ENCODE measurements around the gene ZSCAN31. TPM values are rescaled to one million over a fixed set of nuclear protein-coding genes. Genes with fewer than 3 reads are reported as not detected.
"Not testable (repeated sequence)": the region's sequence is repeated elsewhere in the genome, so short reads cannot be mapped to it uniquely, and the experiment has no call there.

Gene ZSCAN31
- total and polyA plus RNA-seq, 9 donors: 12.1 to 40.1 (median 21.4) TPM

- WGBS, 3 donors: 91 to 96% (median 93%) methylated on average over 1 of the region's 1 CpG
- no peak for DNase-seq
- H3K36me3 ChIP-seq: no peaks in the 10 kb centered on the region
- intact Hi-C loops (cut with DNase I): no loop called here
- H3K9me3 ChIP-seq: no peaks in the 10 kb centered on the region
- no peaks in the 10 kb centered on the region for H3K4me1 ChIP-seq (ENCODE audit: insufficient read depth)
- TF ChIP-seq EP300 (IDR thresholded peaks at IDR 0.05): no peak
- no peak for TF ChIP-seq POLR2A (IDR thresholded peaks at IDR 0.05)
- TF ChIP-seq, protein P1, sequence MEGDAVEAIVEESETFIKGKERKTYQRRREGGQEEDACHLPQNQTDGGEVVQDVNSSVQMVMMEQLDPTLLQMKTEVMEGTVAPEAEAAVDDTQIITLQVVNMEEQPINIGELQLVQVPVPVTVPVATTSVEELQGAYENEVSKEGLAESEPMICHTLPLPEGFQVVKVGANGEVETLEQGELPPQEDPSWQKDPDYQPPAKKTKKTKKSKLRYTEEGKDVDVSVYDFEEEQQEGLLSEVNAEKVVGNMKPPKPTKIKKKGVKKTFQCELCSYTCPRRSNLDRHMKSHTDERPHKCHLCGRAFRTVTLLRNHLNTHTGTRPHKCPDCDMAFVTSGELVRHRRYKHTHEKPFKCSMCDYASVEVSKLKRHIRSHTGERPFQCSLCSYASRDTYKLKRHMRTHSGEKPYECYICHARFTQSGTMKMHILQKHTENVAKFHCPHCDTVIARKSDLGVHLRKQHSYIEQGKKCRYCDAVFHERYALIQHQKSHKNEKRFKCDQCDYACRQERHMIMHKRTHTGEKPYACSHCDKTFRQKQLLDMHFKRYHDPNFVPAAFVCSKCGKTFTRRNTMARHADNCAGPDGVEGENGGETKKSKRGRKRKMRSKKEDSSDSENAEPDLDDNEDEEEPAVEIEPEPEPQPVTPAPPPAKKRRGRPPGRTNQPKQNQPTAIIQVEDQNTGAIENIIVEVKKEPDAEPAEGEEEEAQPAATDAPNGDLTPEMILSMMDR (IDR thresholded peaks at IDR 0.05): no peak
- no peak overlapping the region for H3K4me3 ChIP-seq
- H3K27ac ChIP-seq: no peak overlapping the region
- H3K27me3 ChIP-seq: no peaks in the 10 kb centered on the region
Measured at GRCh38 chr6:28371280-28371679, 35.3 kb upstream of the ZSCAN31 start.

GRCh38 chr6:28370440-28370839 is 34.5 kb upstream of the ZSCAN31 start:
- Histone ChIP-seq H3K9me3 (no peaks in the 10 kb centered on the region), H3K4me3 (no peak overlapping the region), H3K27ac (no peak overlapping the region), H3K36me3 (no peaks in the 10 kb centered on the region), H3K27me3 (no peaks in the 10 kb centered on the region), H3K4me1 (ENCODE audit: insufficient read depth) (no peaks in the 10 kb centered on the region)
- TF ChIP-seq, protein P1 (IDR thresholded peaks at IDR 0.05): no peak
- TF ChIP-seq POLR2A (IDR thresholded peaks at IDR 0.05) (no peak), EP300 (IDR thresholded peaks at IDR 0.05) (no peak)
- WGBS, 3 donors: 62 to 77% (median 65%) methylated on average over 2 of the region's 2 CpGs
- no peak for DNase-seq
- intact Hi-C loops (cut with DNase I): no loop called here

GRCh38 chr6:28369463-28369862 is 33.5 kb upstream of the ZSCAN31 start:
- intact Hi-C loops (cut with DNase I): no loop called here
- H3K9me3 ChIP-seq: no peaks in the 10 kb centered on the region
- no peak overlapping the region for H3K4me3 ChIP-seq
- H3K36me3 ChIP-seq: no peaks in the 10 kb centered on the region
- no peak overlapping the region for H3K27ac ChIP-seq
- 93 to 95% (median 94%) methylated on average over 3 of the region's 3 CpGs for WGBS, 3 donors
- no peaks in the 10 kb centered on the region for H3K4me1 ChIP-seq (ENCODE audit: insufficient read depth)
- no peak for DNase-seq
- no peak for TF ChIP-seq POLR2A (IDR thresholded peaks at IDR 0.05)
- TF ChIP-seq, protein P1 (IDR thresholded peaks at IDR 0.05): no peak
- no peak for TF ChIP-seq EP300 (IDR thresholded peaks at IDR 0.05)
- no peaks in the 10 kb centered on the region for H3K27me3 ChIP-seq

DNA sequence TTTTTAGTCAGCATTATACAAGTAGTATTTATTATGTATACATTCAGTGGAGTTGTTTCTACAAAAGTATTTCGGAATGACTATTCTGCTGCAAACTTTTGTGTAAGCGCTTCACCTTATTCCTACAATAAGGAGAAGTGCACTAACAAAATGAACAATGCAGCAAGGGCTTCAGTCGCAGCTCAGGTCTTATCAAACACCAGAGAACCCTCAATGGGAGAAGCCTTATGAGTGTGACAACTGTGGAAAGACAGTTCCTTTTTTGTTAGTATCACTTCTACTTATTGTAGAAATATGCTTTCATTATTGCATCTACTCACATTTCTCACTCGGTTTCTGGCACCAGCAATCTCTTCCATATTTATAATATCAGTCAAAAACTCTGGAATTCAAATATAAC is 32.6 kb upstream of the ZSCAN31 start:
- Histone ChIP-seq H3K4me3 (no peak overlapping the region), H3K27me3 (no peaks in the 10 kb centered on the region), H3K36me3 (no peaks in the 10 kb centered on the region), H3K4me1 (ENCODE audit: insufficient read depth) (no peaks in the 10 kb centered on the region), H3K9me3 (no peaks in the 10 kb centered on the region), H3K27ac (no peak overlapping the region)
- TF ChIP-seq EP300 (IDR thresholded peaks at IDR 0.05): no peak
- TF ChIP-seq, protein P1 (IDR thresholded peaks at IDR 0.05): no peak
- TF ChIP-seq POLR2A (IDR thresholded peaks at IDR 0.05): no peak
- intact Hi-C loops (cut with DNase I): no loop called here
- no peak for DNase-seq
- 91 to 97% (median 93%) methylated on average over 4 of the region's 4 CpGs for WGBS, 3 donors

DNA sequence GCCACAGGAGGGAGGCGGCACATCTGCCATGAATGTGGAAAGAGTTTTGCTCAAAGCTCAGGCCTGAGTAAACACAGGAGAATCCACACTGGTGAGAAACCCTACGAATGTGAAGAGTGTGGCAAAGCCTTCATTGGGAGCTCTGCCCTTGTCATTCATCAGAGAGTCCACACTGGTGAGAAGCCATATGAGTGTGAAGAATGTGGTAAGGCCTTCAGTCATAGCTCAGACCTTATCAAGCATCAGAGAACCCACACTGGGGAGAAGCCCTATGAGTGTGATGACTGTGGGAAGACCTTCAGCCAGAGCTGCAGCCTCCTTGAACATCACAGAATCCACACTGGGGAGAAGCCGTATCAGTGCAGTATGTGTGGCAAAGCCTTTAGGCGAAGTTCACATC is 29.6 kb upstream of the ZSCAN31 start:
- H3K36me3 ChIP-seq; DNase-seq; H3K9me3 ChIP-seq; H3K4me1 ChIP-seq (ENCODE audit: insufficient read depth); H3K27ac ChIP-seq; H3K4me3 ChIP-seq; intact Hi-C loops (cut with DNase I); H3K27me3 ChIP-seq: not testable (repeated sequence)
- WGBS, 3 donors: 93 to 96% (median 95%) methylated on average over 4 of the region's 4 CpGs

All from ovary (tissue), 9 donors.